B cell (primary cell): ENCODE data around the gene USP53.

ENCODE experiments used
- CTCF ChIP-seq: fragments of 200-600 bp; IDR thresholded peaks from one replicate; pipeline ENCODE4 v1.8.0; 2022; ENCODE audit warnings: antibody characterized with exemption, mild to moderate bottlenecking
- EZH2 ChIP-seq: IDR thresholded peaks from 2 replicates; pipeline ENCODE4 v1.6.1; 2012; ENCODE audit warnings: borderline replicate concordance, low read depth, mild to moderate bottlenecking, moderate library complexity, low read length; ENCODE audit not compliant: insufficient read depth, poor library complexity, severe bottlenecking

GRCh38 chr4:119233191-119233590 is 20.7 kb downstream of the USP53 start:
- TF ChIP-seq CTCF (no peak), EZH2 (no peak)
